CD4-positive, alpha-beta T cell treated with Interleukin-15 for 1 hour (primary cell): Measurements from ENCODE around the gene MTFMT.
A peak's percentile ranks its signal among the peaks of the same experiment; 100 is the strongest.
"Not testable (repeated sequence)": the region's sequence is repeated elsewhere in the genome, so short reads cannot be mapped to it uniquely, and the experiment has no call there.

Experiments used
- DNase-seq: peaks from one replicate; pipeline ENCODE4 v3.0.0-alpha.2; 2020

MTFMT gene

DNA sequence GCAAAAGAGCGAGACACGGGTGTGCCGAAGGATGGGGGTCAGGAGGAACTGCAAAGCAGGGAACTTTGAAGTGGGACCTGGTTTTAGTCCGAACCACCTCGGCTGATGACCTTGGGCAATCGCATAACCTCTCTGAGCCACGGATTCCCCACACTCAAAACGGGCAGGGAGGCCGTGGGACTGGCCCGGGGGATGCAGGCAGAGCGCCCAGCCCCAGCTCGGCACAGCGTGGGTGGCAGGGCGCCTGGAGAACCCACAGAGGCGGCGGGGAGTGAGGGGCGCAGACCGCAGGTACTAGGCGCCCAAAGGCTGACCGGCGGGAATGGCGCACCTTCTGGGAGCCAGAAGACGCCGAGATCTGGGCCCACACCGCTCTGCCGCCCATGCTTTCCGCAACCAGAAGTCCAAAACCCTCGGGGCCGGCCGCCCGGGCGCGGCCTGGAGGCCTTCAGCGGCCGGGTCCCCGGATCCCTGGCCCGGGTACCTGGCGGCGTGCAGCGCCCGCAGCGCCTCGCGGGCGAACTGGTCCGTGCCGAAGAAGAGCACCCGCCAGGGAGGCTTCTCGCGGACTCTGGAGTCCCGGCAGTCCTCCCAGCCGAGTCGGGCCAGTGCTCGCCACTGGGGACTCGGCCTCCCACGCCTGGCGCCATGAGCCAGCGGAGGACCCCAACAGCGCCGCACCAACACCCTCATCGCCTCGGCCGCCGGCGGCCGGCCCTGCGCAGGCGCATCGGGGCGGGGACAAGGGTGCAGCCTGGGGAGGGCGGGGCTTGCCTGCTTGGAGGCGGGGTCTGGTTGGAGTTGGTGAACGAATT is at the start of gene MTFMT:
Gene MTFMT, minus strand, starts transcription at position 719 of the 815 bp plus-strand sequence. Its CDS starts 26 bp downstream, at position 693.
- peak; percentile 89 for DNase-seq

DNA sequence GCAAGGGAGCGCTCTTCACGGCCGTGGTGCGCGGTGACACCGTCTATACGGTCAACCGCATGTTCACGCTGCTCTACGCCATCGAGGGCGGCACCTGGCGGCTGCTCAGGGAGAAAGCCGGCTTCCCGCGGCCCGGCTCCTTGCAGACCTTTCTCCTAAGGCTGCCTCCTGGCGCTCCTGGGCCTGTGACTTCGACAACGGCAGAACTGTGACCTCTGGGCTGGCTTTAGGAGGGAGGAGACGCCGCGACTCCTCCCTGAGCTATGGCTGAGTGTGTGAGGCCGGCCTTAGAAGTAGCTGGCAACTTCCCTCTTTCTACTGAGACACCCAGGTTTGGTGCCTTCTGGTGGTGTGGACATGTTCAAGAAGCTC is 48.5 kb upstream of the MTFMT start:
- peak; percentile 30 for DNase-seq

DNA sequence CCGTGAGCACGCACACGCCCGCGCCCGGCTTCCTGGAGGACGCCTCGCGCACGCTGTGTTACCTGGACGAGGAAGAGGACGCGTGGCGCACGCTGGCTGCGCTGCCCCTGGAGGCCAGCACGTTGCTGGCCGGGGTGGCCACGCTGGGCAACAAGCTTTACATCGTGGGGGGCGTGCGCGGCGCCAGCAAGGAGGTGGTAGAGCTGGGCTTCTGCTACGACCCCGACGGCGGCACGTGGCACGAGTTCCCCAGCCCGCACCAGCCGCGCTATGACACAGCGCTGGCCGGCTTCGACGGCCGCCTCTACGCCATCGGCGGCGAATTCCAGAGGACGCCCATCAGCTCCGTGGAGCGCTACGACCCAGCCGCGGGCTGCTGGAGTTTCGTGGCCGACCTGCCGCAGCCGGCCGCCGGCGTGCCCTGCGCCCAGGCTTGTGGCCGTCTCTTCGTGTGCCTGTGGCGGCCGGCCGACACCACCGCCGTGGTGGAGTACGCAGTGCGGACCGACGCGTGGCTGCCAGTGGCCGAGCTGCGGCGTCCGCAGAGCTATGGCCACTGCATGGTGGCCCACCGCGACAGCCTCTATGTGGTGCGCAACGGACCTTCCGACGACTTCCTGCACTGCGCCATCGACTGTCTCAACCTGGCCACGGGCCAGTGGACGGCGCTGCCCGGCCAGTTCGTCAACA is 48.0 kb upstream of the MTFMT start:
- DNase-seq = no peak

DNA sequence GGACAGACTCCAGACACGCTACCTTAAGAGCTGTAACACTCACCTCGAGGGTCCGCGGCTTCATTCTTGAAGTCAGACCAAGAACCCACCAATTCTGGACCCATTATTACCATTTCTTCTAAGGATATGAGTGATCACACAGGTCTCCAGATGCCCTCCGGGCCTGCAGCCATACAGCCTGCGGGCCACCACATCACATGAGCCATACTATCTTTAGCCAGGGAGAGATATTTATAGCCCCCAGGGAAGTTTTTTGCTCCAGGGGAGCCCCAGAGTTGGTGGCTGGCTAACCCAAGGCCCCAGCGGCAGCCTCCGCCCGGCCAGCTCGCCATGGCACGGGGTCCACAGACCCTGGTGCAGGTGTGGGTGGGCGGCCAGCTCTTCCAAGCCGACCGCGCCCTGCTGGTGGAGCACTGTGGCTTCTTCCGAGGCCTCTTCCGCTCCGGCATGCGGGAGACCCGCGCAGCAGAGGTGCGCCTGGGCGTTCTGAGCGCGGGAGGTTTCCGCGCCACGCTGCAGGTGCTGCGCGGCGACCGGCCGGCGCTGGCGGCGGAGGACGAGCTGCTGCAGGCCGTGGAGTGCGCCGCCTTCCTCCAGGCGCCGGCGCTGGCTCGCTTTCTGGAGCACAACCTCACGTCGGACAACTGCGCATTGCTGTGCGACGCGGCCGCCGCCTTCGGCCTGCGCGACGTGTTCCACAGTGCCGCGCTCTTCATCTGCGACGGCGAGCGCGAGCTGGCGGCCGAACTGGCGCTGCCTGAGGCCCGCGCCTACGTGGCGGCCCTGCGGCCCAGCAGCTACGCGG is 47.2 kb upstream of the MTFMT start, which contains the start of gene KBTBD13:
Gene KBTBD13, plus strand, starts transcription at position 261 of the 805 bp plus-strand sequence. Its CDS starts 70 bp downstream, at position 331.
- no peak for DNase-seq

DNA sequence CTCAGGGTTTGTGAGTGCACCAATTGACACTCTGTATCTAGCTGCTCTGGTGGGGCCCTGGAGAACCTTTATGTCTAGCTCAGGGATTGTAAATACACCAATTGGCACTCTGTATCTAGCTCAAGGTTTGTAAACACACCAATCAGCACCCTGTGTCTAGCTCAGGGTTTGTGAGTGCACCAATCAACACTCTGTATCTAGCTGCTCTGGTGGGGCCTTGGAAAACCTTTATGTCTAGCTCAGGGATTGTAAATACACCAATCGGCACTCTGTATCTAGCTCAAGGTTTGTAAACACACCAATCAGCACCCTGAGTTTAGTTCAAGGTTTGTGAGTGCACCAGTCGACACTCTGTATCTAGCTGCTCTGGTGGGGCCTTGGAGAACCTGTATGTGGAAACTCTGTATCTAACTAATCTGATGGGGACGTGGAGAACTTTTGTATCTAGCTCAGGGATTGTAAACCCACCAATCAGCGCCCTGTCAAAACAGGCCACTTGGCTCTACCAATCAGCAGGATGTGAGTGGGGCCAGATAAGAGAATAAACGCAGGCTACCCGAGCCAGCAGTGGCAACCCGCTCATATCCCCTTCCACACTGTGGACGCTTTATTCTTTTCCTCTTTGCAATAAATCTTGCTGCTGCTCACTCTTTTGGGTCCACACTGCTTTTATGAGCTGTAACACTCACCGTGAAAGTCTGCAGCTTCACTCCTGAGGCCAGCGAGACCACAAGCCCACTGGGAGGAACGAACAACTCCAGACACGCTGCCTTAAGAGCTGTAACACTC is 46.4 kb upstream of the MTFMT start:
- DNase-seq = not testable (repeated sequence)

DNA sequence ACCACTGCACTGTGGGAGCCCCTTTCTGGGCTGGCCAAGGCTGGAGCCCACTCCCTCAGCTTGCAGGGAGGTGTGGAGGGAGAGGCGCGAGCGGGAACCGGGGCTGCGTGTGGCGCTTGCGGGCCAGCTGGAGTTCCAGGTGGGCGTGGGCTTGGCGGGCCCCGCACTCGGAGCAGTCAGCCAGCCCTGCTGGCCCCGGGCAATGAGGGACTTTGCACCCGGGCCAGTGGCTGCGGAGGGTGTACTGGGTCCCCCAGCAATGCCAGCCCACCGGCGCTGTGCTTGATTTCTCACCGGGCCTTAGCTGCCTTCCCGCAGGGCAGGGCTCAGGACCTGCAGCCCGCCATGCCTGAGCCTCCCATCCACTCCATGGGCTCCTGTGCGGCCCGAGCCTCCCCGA is 45.5 kb upstream of the MTFMT start:
- DNase-seq = not testable (repeated sequence)

DNA sequence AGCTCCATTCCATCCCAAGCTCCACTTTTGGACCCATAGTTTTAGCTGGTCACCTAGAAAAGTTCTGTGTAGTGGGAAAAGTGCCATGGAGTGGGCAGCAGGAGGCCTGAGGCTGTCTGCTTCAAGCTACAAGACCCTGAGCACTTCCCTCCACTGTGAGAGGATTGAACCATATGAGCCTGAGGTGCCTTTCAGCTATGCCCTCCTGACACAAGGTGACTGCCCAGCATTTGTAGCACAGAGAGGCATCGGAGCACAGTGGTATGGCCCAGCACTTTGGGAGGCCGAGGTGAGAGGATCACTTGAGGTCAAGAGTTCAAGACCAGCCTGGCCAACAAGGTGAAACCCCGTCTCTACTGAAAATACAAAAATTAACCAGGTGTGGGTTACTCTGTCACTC is 43.2 kb upstream of the MTFMT start:
- DNase-seq = no peak

DNA sequence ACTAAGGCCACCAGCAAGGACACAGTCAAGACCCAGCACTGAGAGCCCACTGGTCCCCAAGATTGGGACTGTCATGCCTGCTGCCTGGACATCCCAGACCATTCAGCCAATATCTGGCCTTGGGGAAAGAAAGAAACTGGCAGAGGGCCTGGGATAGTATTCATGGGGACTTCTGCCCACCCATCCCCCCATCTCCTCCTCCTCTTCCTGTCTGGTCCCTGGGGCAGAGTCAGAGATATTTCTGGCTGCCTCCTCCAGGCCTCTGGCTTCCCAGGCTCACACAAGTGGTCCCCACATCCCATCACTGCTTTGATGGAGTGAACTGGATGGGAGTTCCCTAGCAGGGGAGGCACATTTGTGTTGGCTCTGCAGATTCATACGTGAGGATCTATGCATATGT is 42.6 kb upstream of the MTFMT start:
- DNase-seq = no peak

DNA sequence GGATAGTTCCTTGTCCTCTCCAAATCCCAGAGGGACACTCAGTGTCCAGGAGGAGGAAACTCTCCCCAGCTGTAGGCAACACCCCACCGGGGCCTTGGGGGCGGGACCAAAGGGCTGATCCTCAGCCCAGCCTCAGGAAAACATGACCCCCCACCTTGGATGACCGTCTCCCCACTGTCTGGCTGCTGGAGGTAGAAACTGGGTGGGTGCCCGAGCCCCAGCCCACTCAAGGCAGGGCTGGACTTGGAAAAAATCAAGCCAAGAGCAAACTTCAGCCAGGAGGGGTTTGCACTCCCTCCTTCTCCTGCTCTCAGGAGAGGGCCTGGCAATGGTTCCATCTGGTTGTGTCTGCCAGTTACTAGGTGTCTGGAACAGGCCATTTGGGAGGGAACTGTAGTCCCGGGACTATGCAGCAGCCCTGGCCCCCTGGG is 42.0 kb upstream of the MTFMT start:
- no peak for DNase-seq

DNA sequence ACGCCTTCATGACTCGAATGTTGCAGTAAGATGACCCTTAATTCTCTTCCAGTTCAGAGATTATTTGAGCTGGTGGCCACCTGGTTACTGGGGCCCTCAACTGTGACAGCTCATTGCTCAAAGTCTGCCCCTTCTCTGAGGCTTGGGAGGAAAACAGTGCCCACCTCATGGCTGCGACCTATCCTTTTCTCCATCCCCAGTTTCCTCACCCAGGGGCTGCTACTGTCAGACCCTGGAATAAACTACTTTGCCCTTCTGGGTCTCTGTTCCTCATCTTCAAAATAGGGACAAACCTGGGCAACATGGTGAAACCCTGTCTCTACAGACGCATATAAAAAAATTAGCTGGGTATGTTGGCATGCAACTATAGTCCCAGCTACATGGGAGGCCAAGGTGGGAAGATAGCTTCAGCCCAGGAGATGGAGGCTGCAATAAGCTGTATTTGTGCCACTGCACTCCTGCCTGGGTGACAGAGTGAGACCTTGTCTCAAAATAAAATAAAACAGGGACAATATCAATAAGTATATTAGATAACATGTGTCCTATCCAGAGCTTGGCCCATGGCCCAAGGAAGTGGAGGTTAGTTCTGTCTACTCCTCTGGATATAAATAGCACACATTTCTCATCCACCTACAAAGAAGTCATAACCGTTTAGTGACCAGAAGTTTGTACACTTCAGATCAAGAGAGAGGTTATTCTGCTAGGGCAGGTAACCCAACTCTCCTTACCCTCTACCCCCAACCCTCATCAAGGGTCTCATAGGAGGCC is 40.5 kb upstream of the MTFMT start:
- no peak for DNase-seq

DNA sequence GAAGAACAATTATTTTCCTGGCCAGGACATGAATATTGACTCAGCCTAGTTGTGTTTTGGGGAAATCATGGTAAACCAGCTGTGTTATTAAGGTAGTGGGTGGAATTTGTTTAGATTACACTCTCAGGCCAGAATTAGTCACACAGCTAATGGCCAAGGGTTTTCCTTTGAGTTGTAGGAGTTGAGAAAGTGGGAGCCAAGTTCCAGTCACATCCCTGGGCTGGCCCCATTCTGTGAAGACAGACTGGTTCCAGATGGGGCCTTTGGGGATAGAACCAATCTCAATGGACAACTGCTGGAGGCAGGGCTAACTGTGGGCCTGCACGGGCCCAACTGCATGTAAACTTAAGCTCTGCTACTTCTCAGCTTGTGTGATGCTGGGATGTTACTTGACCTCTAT is 39.7 kb upstream of the MTFMT start:
- DNase-seq = no peak

DNA sequence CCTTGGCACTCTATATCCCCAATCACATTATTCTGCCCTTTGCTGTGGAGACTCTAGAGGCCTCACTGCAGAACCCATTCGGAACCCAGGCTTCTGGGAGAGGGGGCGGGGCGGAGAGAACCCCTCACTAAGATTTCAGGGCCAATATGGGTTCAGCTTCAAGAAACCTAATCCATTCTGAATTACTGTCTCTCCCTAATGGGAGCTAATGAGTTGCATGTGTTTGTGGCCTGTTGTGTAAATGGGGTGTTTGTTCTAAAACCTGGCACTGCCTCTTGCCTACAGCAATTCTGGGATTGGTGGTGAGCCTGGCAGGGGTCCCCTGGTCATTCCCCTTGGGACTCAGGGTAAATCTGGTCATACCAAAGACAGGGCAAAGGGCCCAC is 39.0 kb upstream of the MTFMT start:
- no peak for DNase-seq

DNA sequence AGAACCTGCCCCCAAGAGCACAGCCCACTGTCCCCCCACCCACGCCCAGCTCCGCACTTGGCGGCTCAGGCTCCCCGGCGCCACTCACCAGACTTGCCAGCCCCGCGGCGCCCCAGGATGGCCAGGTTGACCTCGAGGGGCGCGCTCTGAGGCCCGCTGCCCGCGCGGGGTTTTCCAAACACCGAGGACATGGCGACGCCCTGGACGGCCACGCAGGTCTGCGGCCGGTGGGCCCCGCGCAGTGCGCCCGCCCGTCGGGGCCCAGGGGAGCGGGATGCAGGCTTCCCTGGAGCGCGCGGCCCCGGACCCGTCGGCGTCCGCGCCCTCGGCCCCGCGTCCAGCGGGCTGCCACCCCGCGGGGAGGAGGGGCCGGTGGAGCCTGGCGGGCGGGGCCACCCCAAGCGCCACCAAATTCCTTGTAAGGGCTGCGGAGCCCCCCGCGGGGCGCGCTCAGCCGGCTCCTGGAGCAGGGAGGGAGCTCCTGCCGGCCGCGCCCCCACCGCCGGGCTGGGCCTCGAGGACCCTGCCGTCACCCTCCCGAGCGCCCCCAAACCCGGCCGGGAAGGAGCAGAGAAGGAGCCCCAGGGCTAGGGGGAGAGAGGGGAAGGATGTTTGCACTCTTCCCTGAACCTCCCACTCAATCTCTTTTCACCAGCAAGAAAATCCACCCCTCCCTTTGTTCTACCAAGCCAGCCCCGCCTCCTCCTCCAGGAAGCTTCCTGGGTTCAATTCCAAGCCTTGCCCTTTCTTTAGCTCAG is 38.4 kb upstream of the MTFMT start, which contains the start of gene RASL12:
Gene RASL12, minus strand, starts transcription at position 347 of the 758 bp plus-strand sequence. Its CDS starts 156 bp downstream, at position 191.
- no peak for DNase-seq

DNA sequence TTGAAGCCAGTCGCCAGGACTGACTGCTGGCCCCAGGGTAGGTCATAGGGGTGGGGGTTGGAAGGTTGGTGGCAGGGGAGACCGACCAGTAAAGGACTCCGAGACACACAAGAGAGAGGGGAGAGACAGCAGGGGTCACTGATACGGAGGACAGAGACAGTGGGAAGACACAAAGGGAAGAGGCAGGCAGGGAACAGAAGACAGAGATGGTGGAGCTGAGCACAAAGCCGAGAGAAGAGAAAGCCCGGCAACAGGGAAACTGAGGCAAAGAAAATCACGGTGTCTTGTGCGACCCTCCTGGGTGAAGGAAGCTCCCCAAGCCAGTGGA is 37.8 kb upstream of the MTFMT start:
- DNase-seq = no peak

DNA sequence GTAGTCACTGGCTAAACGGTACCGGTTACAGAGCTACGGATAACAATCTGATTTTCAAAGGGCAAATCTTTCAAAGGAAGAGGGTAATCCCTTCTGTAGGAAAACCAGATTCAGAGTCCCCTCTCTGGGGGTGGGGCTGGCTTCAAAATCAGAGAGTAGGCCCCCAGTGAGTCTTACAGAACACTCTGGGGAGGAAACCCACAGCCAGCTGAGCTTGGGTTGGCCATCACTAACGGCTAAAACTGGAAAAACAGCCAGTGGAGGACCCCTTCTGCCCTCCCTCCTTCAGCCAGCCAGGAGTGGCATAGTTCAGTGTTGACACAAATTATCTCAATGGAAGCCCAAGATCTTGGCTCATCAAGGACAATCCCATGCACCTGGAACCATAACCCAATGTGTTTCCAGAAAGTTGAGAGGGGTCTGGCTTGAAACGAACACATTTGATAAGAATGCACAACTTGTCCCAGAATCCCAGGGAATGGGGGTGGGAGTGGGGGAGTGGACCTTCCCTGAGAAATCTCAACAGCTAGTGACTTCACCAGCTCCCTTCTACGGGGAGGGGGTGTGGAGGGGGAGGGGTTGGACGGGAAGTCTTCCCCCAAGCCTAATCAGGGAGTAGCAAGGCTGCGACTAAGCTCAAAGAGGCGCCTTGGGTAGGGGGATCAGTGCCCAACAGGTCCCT is 37.3 kb upstream of the MTFMT start:
- DNase-seq = no peak

DNA sequence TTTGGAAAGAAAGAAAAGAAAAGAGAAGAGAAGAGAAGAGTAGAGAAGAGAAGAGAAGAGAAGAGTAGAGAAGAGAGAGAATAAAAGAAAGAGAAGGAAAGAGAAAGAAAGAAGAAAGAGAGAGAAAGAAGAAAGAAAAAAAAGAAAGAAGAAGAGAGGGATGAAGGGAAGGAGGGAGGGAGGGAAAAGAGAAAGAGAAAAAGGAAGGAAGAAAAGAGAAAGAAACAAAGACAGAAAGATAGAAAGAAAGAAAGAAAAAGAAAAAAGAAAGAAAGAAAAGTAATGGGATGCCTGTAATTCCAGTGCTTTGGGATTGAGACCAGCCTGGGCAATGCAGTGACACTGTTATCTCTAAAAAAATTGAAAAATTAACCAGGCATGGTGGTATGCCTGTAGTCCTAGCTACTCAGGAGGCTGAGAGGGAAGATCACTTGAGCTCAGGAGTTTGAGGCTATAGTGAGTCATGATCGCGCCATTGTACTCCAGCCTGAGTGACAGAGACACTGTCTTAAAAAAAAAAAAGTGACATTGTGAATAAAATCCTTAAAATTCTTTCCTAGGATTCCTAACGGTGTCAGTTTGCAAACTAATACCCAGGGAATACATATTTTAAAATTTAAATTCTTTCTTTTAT is 36.7 kb upstream of the MTFMT start:
- DNase-seq = no peak

DNA sequence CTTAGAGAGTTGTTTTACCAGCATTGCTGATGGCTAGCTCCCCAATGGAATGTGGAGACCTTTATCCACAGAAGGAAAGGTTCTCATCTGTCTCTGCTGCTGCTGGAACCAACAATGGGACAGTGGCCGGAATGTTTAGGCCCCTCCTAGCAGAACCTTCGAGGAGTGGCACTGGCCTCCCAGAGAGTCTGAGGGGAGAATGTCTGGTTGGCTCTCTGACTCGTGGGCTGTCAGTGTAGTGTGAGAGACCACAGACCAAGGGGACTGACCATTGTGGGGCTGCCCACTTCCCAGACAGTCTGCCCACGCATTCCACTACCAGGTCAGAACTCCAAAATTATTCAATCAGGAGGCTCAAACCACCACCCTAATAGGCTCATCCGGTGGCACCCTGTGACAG is 33.3 kb upstream of the MTFMT start:
- DNase-seq = no peak

DNA sequence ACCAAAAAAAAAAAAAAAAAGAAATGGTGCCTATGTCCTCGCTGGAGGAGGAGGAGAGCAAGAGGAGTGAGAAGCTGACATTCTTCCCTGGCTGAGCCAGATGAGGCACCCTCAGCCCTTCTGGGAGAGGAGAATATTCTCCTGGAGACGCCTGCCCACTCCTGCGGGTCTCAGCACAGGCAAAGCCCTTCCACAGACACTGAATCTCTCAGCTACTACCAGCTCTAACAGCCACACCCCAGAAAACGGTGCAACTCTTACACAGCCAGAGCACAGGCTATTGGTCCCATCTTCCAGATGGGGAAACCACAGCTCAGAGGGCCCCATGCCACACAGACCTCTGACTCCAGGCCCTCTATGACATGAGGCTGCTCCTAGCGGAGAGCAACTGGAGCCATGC is 32.6 kb upstream of the MTFMT start:
- no peak for DNase-seq

DNA sequence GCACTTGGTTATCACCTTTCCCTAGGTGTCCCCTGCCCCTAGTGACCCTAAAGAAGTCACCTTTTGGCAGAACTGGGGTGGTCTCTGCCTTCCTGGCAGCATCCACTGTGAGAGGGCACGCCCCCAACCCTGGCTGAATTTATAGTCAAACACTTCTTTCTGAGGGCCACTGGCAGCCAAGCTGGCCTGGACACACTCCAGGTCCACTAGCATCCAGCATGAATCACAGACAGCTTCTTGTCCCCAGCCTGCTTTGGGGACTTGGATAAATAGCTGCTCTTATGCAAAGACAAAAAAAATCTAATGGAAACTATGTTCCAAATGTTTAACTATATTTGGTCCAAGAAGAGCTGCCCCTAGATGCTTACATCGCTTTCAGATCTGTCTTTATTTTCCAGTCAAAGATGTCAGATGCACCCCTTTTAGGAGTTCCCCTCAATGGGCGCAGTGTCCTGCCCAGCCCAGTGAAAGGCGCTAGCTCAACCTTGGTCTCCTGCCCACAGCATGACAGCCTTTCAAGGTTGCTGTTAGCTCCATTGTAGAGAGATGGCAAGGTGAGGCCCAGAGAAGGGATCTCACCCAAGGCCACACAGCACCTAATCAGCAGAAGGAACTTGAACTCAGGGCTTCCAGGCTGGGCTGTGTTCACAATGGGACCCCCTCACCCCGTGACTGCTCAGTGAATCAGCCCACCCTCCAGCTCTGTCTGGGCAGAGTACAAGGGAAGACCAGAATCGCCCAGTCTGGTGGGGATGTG is 31.4 kb upstream of the MTFMT start:
- no peak for DNase-seq
